GM06990 (cell line): Measurements from ENCODE around the gene KCNIP4.

Experiments
- DNase-seq: peaks from one replicate; pipeline ENCODE4 v3.0.0-alpha.2; 2011; ENCODE audit not compliant: insufficient read length; ENCODE audit errors: extremely low read depth
- H3K27me3 ChIP-seq: replicated peaks from 2 replicates; pipeline ENCODE4 v1.6.0; 2011; ENCODE audit warnings: low read length; ENCODE audit not compliant: control insufficient read depth, insufficient read depth
- H3K36me3 ChIP-seq: 2 replicates; pipeline ENCODE4 v1.5.1; 2011; ENCODE audit warnings: low read length; ENCODE audit not compliant: control insufficient read depth, insufficient read depth
- H3K4me3 ChIP-seq: replicated peaks from 2 replicates; pipeline ENCODE4 v1.5.1; 2011; ENCODE audit warnings: low read depth, mild to moderate bottlenecking, control low read depth, low read length
- TF ChIP-seq, protein P1 (sequence below): IDR thresholded peaks from 2 replicates; pipeline ENCODE4 v1.5.1; 2011; ENCODE audit warnings: low read length, control low read depth, mild to moderate bottlenecking, inconsistent platforms; ENCODE audit not compliant: insufficient read depth, poor library complexity, severe bottlenecking

KCNIP4 gene

GRCh38 chr4:20944961-20945360, 1003.6 kb downstream of the KCNIP4 start:
- no peaks in the 10 kb centered on the region for H3K36me3 ChIP-seq
- no peak overlapping the region for H3K4me3 ChIP-seq
- no peaks in the 10 kb centered on the region for H3K27me3 ChIP-seq
- TF ChIP-seq, protein P1, sequence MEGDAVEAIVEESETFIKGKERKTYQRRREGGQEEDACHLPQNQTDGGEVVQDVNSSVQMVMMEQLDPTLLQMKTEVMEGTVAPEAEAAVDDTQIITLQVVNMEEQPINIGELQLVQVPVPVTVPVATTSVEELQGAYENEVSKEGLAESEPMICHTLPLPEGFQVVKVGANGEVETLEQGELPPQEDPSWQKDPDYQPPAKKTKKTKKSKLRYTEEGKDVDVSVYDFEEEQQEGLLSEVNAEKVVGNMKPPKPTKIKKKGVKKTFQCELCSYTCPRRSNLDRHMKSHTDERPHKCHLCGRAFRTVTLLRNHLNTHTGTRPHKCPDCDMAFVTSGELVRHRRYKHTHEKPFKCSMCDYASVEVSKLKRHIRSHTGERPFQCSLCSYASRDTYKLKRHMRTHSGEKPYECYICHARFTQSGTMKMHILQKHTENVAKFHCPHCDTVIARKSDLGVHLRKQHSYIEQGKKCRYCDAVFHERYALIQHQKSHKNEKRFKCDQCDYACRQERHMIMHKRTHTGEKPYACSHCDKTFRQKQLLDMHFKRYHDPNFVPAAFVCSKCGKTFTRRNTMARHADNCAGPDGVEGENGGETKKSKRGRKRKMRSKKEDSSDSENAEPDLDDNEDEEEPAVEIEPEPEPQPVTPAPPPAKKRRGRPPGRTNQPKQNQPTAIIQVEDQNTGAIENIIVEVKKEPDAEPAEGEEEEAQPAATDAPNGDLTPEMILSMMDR = no peak
- DNase-seq = no peak

DNA sequence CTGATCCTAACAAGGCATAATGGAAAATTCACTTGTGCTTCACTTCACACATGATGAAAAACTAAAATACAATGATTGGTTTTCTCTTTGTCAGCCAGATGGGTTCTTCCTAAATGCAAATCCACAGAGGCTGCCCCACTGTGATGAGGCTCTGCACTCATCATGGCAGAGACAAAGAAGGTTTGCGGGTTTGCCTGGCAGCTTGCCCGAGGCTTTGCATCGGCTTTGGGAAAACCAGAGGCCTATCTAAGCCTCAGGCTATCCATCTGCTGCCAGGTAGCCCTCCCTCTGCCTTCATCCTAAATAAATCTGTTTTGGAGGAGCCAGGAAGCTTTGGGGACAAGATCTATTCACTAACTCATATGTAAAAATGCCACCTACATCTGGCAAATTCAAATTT, 1004.1 kb downstream of the KCNIP4 start:
- TF ChIP-seq, protein P1 = no peak
- Histone ChIP-seq H3K27me3 (no peaks in the 10 kb centered on the region), H3K36me3 (no peaks in the 10 kb centered on the region), H3K4me3 (no peak overlapping the region)
- DNase-seq = no peak

DNA sequence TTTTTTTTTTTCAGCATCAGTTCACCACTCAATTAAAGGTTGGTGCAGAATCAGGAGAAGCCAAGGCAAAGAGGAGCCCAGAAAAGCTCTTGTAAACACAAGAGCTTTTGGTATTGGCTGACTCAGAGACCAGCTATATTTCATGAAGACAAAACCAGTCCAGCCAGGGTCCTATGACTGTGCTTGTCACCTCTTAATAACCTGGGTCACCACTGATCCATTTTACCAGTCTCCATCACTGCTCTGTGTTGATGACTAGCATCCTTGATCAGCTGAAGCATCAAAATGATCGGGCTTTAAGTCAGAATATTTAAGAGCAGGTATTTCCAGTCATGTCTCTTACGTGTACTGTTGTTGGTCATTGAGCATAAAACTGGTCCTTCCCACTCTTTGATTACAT, 1010.4 kb downstream of the KCNIP4 start:
- no peaks in the 10 kb centered on the region for H3K27me3 ChIP-seq
- TF ChIP-seq, protein P1 = no peak
- no peaks in the 10 kb centered on the region for H3K36me3 ChIP-seq
- H3K4me3 ChIP-seq = no peak overlapping the region
- no peak for DNase-seq

GRCh38 chr4:20926529-20926928, 1022.0 kb downstream of the KCNIP4 start:
- Histone ChIP-seq H3K36me3 (no peaks in the 10 kb centered on the region), H3K27me3 (no peaks in the 10 kb centered on the region), H3K4me3 (no peak overlapping the region)
- DNase-seq = no peak
- TF ChIP-seq, protein P1 = no peak

DNA sequence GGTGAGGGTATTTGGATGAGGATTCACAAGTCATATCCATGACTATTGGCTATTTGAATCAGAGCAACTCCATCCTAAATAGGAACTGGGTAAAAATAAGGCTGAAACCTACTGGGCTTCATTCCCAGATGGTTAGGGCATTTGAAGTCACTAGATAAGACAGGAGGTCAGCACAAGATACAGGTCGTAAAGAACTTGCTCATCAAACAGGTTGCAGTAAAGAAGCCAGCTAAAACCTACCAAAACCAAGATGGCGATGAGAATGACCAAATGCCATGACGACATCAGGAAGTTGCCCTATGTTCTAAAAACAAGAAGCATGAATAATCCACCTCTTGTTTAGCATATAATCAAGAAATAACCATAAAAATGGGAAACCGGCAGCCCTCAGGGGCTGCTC, 1023.4 kb downstream of the KCNIP4 start:
- TF ChIP-seq, protein P1 = no peak
- Histone ChIP-seq H3K4me3 (no peak overlapping the region), H3K27me3 (no peaks in the 10 kb centered on the region), H3K36me3 (no peaks in the 10 kb centered on the region)
- no peak for DNase-seq

DNA sequence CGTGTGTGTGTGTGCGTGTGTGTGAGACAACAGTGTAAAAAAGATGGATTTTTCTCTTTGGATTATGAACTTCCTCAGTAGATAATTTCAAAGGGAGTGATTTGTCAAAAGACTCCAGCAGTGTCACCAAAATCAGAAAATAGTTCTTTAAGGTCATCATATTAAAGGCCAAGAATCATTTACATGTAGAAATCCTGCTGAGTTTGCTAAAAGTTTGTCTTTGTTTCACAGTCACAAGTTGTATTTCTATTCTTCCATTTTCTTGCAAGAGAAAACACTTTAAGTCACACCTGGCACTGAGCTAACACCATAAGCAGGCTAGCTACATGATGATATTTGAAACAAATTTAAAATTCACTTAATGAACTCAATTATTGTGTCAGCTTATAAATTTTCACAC, 1025.6 kb downstream of the KCNIP4 start:
- Histone ChIP-seq H3K27me3 (no peaks in the 10 kb centered on the region), H3K36me3 (no peaks in the 10 kb centered on the region), H3K4me3 (no peak overlapping the region)
- TF ChIP-seq, protein P1 = no peak
- no peak for DNase-seq
